Body of pancreas (tissue), 4 donors: Measurements from ENCODE around the gene KCTD19. TPM values are rescaled to one million over a fixed set of nuclear protein-coding genes. Genes with fewer than 3 reads are reported as not detected.

Experiments
- ATAC-seq: fragments of 150-250 bp; one replicate; pipeline ENCODE4 v1.9.1; 2016
- DNase-seq, 4 donors: peaks; one replicate each; pipeline ENCODE4 v3.0.0-alpha.2; 2019
- H3K27ac ChIP-seq, 4 donors: fragments of 200-600 bp; sonication (generic); 1 replicate in 3 of 4; 2 replicates in 1 of 4; pipeline versions ENCODE4 v1.5.1 to v1.6.1; 2016 to 2019; ENCODE audit warnings: mild to moderate bottlenecking in 1 of 4, mixed read lengths in 1 of 4, moderate library complexity in 1 of 4
- H3K27me3 ChIP-seq, 2 donors: fragments of 200-600 bp; sonication (generic); one replicate each; pipeline ENCODE4 v1.6.0; 2016; ENCODE audit warnings: mild to moderate bottlenecking in 1 of 2
- H3K36me3 ChIP-seq, 2 donors: fragments of 200-600 bp; sonication (generic); replicated peaks in 1 of 2; 2 replicates each; pipeline ENCODE4 v1.5.1; 2016; ENCODE audit warnings: low read depth in 2 of 2; ENCODE audit not compliant: insufficient read depth in 1 of 2
- H3K4me1 ChIP-seq: fragments of 200-600 bp; sonication (generic); one replicate; pipeline ENCODE4 v1.6.0; 2016
- H3K4me3 ChIP-seq, 2 donors: fragments of 200-600 bp; sonication (generic); 1 replicate in 1 of 2; 2 replicates in 1 of 2; pipeline ENCODE4 v1.5.1; 2016 to 2019
- H3K9me3 ChIP-seq, 3 donors: fragments of 200-600 bp; sonication (generic); 1 replicate in 2 of 3; 2 replicates in 1 of 3; pipeline ENCODE4 v1.5.1; 2016
- CTCF ChIP-seq, 7 experiments: fragments of 450-650 bp in 4 of 7; fragments of 200-600 bp in 3 of 7; sonication (generic) in 3 of 7; IDR thresholded peaks; one replicate each; pipeline ENCODE4 v1.5.1; 2016 to 2019; ENCODE audit warnings: antibody characterized with exemption in 7 of 7
- POLR2A ChIP-seq, 3 donors: fragments of 450-650 bp; IDR thresholded peaks; one replicate each; pipeline ENCODE4 v1.6.1; 2016; ENCODE audit warnings: antibody characterized with exemption in 3 of 3, mild to moderate bottlenecking in 2 of 3
- WGBS, 2 donors: methylation state at CpG; one replicate each; pipeline ENCODE4 v1.1.5; 2017; 5-methylcytosine and 5-hydroxymethylcytosine counted together
- intact Hi-C: fragments of 100-400 bp; cut with DNase I; formaldehyde crosslinking; loops from one replicate; pipeline ENCODE4 v1.15.1; 2023
- total RNA-seq, 2 donors: library from RNA; depleted of rRNA; stranded (reverse); fragments of >200 nt; gene quantifications; one replicate each; pipeline ENCODE4 v1.1.0, GENCODE V29; 2016

Gene KCTD19
- total RNA-seq, 2 donors from 2014 or later = under 0.01 TPM; not detected in 1

- WGBS, 2 donors = 25 to 69% methylated on average over 3 to 11 of the region's 11 CpGs
- intact Hi-C loops = no loop called here
- Histone ChIP-seq H3K9me3 (no peaks in the 10 kb centered on the region), H3K4me1 (no peaks in the 10 kb centered on the region), H3K36me3 (no peaks in the 10 kb centered on the region), H3K27ac (no peak overlapping the region), H3K4me3 (no peak overlapping the region), H3K27me3 (no peaks in the 10 kb centered on the region)
- DNase-seq = no peak
- no peak for TF ChIP-seq CTCF (IDR thresholded peaks at IDR 0.05)
- TF ChIP-seq POLR2A (IDR thresholded peaks at IDR 0.05) = no peak
- ATAC-seq = no peak
Observed at GRCh38 chr16:67258161-67258835, 68.2 kb downstream of the KCTD19 start.

- intact Hi-C loops = no loop called here
- Histone ChIP-seq H3K4me3 (no peak overlapping the region), H3K4me1 (no peaks in the 10 kb centered on the region), H3K36me3 (no peaks in the 10 kb centered on the region), H3K9me3 (no peaks in the 10 kb centered on the region), H3K27me3 (no peaks in the 10 kb centered on the region), H3K27ac (no peak overlapping the region)
- TF ChIP-seq CTCF (IDR thresholded peaks at IDR 0.05) (no peak), POLR2A (IDR thresholded peaks at IDR 0.05) (no peak)
- 74% methylated on average over 2 to 4 of the region's 4 CpGs for WGBS, 2 donors
- no peak for ATAC-seq
- no peak for DNase-seq
Observed at GRCh38 chr16:67257486-67258160, 68.9 kb downstream of the KCTD19 start.

GRCh38 chr16:67256701-67257230 lies 69.8 kb downstream of the KCTD19 start:
- intact Hi-C loops = no loop called here
- H3K27me3 ChIP-seq = no peaks in the 10 kb centered on the region
- no peaks in the 10 kb centered on the region for H3K36me3 ChIP-seq
- H3K4me1 ChIP-seq = no peaks in the 10 kb centered on the region
- ATAC-seq (no peak), DNase-seq (no peak)
- WGBS, 2 donors = 90 to 91% methylated on average over 10 to 11 of the region's 11 CpGs
- H3K27ac ChIP-seq = no peak overlapping the region
- no peak for TF ChIP-seq POLR2A (IDR thresholded peaks at IDR 0.05)
- TF ChIP-seq CTCF (IDR thresholded peaks at IDR 0.05) = no peak
- no peak overlapping the region for H3K4me3 ChIP-seq
- no peaks in the 10 kb centered on the region for H3K9me3 ChIP-seq

GRCh38 chr16:67255553-67256221 lies 70.9 kb downstream of the KCTD19 start:
- 87 to 91% methylated on average over 12 to 17 of the region's 17 CpGs for WGBS, 2 donors
- TF ChIP-seq CTCF (IDR thresholded peaks at IDR 0.05) (no peak), POLR2A (IDR thresholded peaks at IDR 0.05) (no peak)

More at GRCh38 chr16:67255553-67256221, 70.9 kb downstream of the KCTD19 start:
- no peaks in the 10 kb centered on the region for H3K36me3 ChIP-seq
- DNase-seq = no peak
- H3K4me3 ChIP-seq = no peak overlapping the region
- ATAC-seq = no peak
- intact Hi-C loops = no loop called here
- no peaks in the 10 kb centered on the region for H3K9me3 ChIP-seq
- no peaks in the 10 kb centered on the region for H3K27me3 ChIP-seq
- H3K27ac ChIP-seq = no peak overlapping the region
- H3K4me1 ChIP-seq = no peaks in the 10 kb centered on the region
